Measurements from ENCODE around the gene IGF2BP2. TPM values are rescaled to one million over a fixed set of nuclear protein-coding genes. Genes with fewer than 3 reads are reported as not detected.

The IGF2BP2 gene
- polyA plus RNA-seq, 2 of the 4 experiments (the other 2 are of a cell fraction), result 2.2 to 6.1 TPM

GRCh38 chr3:185822221-185823000 is 2.4 kb downstream of the IGF2BP2 start (continued):
- TF ChIP-seq, protein P1, sequence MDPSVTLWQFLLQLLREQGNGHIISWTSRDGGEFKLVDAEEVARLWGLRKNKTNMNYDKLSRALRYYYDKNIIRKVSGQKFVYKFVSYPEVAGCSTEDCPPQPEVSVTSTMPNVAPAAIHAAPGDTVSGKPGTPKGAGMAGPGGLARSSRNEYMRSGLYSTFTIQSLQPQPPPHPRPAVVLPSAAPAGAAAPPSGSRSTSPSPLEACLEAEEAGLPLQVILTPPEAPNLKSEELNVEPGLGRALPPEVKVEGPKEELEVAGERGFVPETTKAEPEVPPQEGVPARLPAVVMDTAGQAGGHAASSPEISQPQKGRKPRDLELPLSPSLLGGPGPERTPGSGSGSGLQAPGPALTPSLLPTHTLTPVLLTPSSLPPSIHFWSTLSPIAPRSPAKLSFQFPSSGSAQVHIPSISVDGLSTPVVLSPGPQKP (IDR thresholded peaks at IDR 0.05; ENCODE audit: low read depth, low read length), result no peak
- peak; percentile 28; the same call in 1 of the 2 replicates for TF ChIP-seq GATA3 (IDR thresholded peaks at IDR 0.05; ENCODE audit: borderline replicate concordance)
- no peak for TF ChIP-seq CTCF (IDR thresholded peaks at IDR 0.05)
- TF ChIP-seq ZC3H11A (IDR thresholded peaks at IDR 0.05), result no peak
- 0 out of 2 replicates have a peak, but pooled peaks have one; percentile 46 for TF ChIP-seq JUNB (IDR thresholded peaks at IDR 0.05)
- TF ChIP-seq FOSL2 (IDR thresholded peaks at IDR 0.05), result peak; percentile 39; the same call in 1 of the 2 replicates
- peak; percentile 70 for TF ChIP-seq FOSL2 (CRISPR knock-in tag; IDR thresholded peaks at IDR 0.05)
- TF ChIP-seq POLR2AphosphoS2 (conservative IDR thresholded peaks at IDR 0.05; ENCODE audit: low read length), result no peak
- TF ChIP-seq PHF8 (IDR thresholded peaks at IDR 0.05; ENCODE audit: borderline replicate concordance, low read depth), result no peak
- TF ChIP-seq ZFP36 (IDR thresholded peaks at IDR 0.05; ENCODE audit: borderline replicate concordance, partially characterized antibody), result no peak
- no peak for TF ChIP-seq NFE2L2 (conservative IDR thresholded peaks at IDR 0.05; ENCODE audit: low read length)
- TF ChIP-seq EHMT2 (IDR thresholded peaks at IDR 0.05; ENCODE audit: low read depth), result no peak
- no peak for TF ChIP-seq KDM1A (IDR thresholded peaks at IDR 0.05; ENCODE audit: low read depth)

DNA sequence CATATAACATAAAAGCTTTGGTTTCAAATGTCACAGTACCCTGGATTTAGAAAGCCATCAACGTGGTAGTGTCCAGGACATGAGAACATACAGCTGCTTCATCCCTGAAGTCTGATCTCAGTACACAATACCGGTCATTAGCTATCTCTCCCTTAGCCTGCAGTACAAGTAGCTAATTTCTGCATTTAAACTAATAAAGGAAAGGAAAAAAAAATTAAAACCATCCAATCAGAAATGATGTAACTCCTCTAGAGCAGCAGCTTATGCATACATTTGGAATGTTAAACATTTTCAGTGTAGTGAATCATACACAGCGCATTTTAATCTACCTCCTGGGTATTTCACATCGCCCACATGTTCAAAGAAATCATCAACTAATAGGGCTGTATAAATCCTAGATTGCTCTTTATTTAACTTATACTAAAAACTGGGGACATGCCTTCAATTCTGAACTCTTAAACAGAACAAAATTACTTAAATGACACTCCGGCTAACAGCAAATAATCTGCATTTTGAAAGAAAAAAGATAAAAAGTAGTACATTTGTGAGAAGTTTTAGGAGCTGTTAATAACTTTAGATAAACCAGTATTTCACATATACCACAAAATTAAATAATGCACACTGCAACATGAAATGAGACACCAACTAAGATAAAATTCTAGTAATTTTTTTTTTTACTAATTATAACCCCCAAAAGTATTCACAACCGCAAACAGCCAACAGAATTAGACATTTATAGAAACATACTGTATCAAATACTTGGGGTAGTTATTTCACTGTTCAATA is 3.7 kb downstream of the IGF2BP2 start:
- Histone ChIP-seq H3K4me2 (peak overlapping the region; percentile 99), H3K4me3 (peak overlapping the region; percentile 21; the same call in 2 of the 3 replicates), H3K4me1 (peaks cover 44% of the 10 kb centered on the region), H3K27ac (peak overlapping the region; percentile 40 to 73), H3K9me3 (no peaks in the 10 kb centered on the region)
- POLR2A ChIA-PET, result interaction anchor here (0.9 to 2.2 kb wide), 3 partner anchors 86 to 117 kb away, joined by 3 to 9 read pairs (median 5); partner anchors contain the start of gene TRA2B
- ATAC-seq (peak in 1 of 2 experiments; percentile 29; a peak in 3 of 6 replicates), DNase-seq (ENCODE audit: low read depth in 1 of 2, low spot score in 1 of 2) (peak; percentile 42 to 47), FAIRE-seq (no peak)
- TF ChIP-seq JUN (IDR thresholded peaks at IDR 0.05) (no peak), TFCP2L1 (CRISPR knock-in tag; IDR thresholded peaks at IDR 0.05) (no peak), CEBPB (IDR thresholded peaks at IDR 0.05) (peak in 1 of 2 experiments; percentile 53; a peak in 1 of 4 replicates), NR3C1 (IDR thresholded peaks at IDR 0.05) (no peak), FOSL2 (IDR thresholded peaks at IDR 0.05) (peak; percentile 66; the same call in 1 of the 2 replicates), FOSL2 (CRISPR knock-in tag; IDR thresholded peaks at IDR 0.05) (peak; percentile 84), JUNB (IDR thresholded peaks at IDR 0.05) (peak; percentile 61), RARB (CRISPR knock-in tag; IDR thresholded peaks at IDR 0.05) (no peak), NPAS2 (CRISPR knock-in tag; IDR thresholded peaks at IDR 0.05; ENCODE audit: borderline replicate concordance) (no peak), CTCF (IDR thresholded peaks at IDR 0.05) (no peak), NFE2L2 (conservative IDR thresholded peaks at IDR 0.05; ENCODE audit: low read length) (no peak), EP300 (IDR thresholded peaks at IDR 0.05) (no peak), CBX8 (IDR thresholded peaks at IDR 0.05) (no peak)
- TF ChIP-seq, protein P2, sequence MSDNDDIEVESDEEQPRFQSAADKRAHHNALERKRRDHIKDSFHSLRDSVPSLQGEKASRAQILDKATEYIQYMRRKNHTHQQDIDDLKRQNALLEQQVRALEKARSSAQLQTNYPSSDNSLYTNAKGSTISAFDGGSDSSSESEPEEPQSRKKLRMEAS (IDR thresholded peaks at IDR 0.05), result peak; percentile 45; the same call in 1 of the 2 replicates
- TF ChIP-seq, protein P3, sequence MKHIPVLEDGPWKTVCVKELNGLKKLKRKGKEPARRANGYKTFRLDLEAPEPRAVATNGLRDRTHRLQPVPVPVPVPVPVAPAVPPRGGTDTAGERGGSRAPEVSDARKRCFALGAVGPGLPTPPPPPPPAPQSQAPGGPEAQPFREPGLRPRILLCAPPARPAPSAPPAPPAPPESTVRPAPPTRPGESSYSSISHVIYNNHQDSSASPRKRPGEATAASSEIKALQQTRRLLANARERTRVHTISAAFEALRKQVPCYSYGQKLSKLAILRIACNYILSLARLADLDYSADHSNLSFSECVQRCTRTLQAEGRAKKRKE (CRISPR knock-in tag; IDR thresholded peaks at IDR 0.05; ENCODE audit: low read depth), result no peak
- CTCF ChIA-PET, result interaction anchor here (0.6 to 2.9 kb wide), 7 partner anchors 53 to 185 kb away, joined by 3 to 11 read pairs (median 6); no protein-coding TSS in a partner anchor
- whole genome bisulfite sequencing (ENCODE audit: missing lambda C conversion rate), result 13% methylated on average over 6 of the region's 6 CpGs

All from A549 (cell line).